Ishikawa (cell line): ENCODE measurements around the gene ZAR1L.

Source experiments
- CEBPB ChIP-seq: IDR thresholded peaks from 2 replicates; pipeline ENCODE4 v1.6.1; 2012
- CREB1 ChIP-seq: IDR thresholded peaks from 2 replicates; pipeline ENCODE4 v1.6.1; 2012; ENCODE audit warnings: low read depth
- EGR1 ChIP-seq: IDR thresholded peaks from 2 replicates; pipeline ENCODE4 v1.6.1; 2012
- EP300 ChIP-seq: IDR thresholded peaks from 2 replicates; pipeline ENCODE4 v1.6.1; 2012; ENCODE audit warnings: borderline replicate concordance
- FOXM1 ChIP-seq: IDR thresholded peaks from 2 replicates; pipeline ENCODE4 v1.6.1; 2012; ENCODE audit warnings: low read depth, borderline replicate concordance
- RAD21 ChIP-seq: IDR thresholded peaks from 2 replicates; pipeline ENCODE4 v1.6.1; 2012; ENCODE audit warnings: low read depth
- REST ChIP-seq: IDR thresholded peaks from 2 replicates; pipeline ENCODE4 v1.6.1; 2012; ENCODE audit warnings: low read depth, mild to moderate bottlenecking
- TAF1 ChIP-seq: IDR thresholded peaks from 2 replicates; pipeline ENCODE4 v1.6.1; 2012; ENCODE audit warnings: low read depth, mild to moderate bottlenecking
- TEAD4 ChIP-seq: IDR thresholded peaks from 2 replicates; pipeline ENCODE4 v1.6.1; 2012
- YY1 ChIP-seq: IDR thresholded peaks from 2 replicates; pipeline ENCODE4 v1.6.1; 2012; ENCODE audit warnings: low read depth
- ZBTB7A ChIP-seq: IDR thresholded peaks from 2 replicates; pipeline ENCODE4 v1.6.1; 2012; ENCODE audit warnings: low read depth

- TF ChIP-seq EP300 (no peak), RAD21 (no peak), YY1 (no peak), TAF1 (no peak), CEBPB (no peak), TEAD4 (no peak), FOXM1 (no peak), ZBTB7A (no peak), EGR1 (no peak), CREB1 (no peak), REST (no peak)
Measured at GRCh38 chr13:32256243-32256642, 58.9 kb downstream of the ZAR1L start.
